Kasumi-1 (cell line): ENCODE data around the gene PREP.
"Not testable (repeated sequence)": the region's sequence is repeated elsewhere in the genome, so short reads cannot be mapped to it uniquely, and the experiment has no call there.

Source experiments
- DNase-seq, 2 experiments: peaks; one replicate each; lab custom pipeline; 2025; lab: John Stamatoyannopoulos, UW

PREP gene

GRCh38 chr6:105344881-105345370, 58.0 kb downstream of the PREP start:
- DNase-seq: no peak

DNA sequence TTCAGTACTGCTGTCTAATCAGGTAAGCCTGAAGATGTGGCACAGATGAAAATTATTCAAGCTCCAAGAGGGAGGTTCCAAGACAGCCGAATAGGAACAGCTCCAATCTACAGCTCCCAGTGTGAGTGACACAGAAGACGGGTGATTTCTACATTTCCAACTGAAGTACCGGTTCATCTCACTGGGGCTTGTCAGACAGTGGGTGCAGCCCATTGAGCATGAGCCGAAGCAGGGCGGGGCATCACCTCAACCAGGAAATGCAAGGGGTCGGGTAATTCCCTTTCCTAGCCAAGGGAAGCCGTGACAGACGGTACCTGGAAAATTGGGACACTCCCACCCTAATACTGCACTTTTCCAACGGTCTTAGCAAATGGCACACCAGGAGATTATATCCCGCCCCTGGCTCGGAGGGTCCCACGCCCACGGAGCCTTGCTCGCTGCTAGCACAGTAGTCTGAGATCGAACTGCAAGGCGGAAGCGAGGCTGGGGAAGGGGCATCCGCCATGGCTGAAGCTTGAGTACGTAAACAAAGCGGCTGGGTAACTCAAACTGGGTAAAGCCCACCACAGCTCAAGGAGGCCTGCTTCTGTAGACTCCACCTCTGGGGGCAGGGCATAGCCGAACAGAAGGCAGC, 64.4 kb downstream of the PREP start:
- not testable (repeated sequence) for DNase-seq

GRCh38 chr6:105336986-105337385, 65.9 kb downstream of the PREP start:
- DNase-seq: no peak

DNA sequence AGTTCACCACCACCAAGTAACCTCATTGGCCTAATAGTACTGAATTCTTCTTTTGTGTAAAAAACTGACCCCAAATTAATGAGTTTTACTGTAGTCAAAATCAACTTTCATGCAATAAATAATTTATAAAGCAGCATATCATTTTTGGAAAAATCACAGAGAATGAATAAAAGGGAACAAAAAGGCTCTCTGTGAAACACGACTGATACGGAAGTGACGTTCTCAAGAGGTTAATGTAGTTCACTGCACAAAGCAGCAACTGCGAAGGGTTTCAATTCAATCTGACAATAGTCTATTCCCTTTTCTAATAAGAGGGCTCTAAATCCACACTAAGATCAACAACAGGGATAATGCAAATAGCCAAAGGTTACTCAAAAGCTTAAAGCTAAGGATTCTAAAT, 70.3 kb downstream of the PREP start:
- DNase-seq: no peak

DNA sequence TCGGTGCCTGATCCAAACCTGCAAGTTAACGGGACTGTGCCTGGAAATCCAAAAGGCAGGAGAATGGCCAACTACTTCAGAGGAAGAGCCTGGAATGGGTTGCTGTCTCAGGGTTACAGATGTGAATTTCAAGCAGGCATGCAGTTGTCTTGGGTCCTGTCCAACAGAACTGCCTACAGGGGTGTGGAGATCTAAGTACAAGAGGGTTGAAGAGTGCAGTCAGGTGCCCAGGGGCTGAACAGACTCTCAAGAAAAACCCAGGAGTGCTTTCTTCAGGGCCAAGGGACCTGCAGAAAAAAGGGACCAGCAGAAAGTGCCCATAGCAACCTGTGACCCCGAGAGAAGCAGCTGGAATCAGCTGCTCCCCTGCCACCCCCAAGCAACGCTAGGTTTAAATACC, 71.0 kb downstream of the PREP start:
- no peak for DNase-seq

DNA sequence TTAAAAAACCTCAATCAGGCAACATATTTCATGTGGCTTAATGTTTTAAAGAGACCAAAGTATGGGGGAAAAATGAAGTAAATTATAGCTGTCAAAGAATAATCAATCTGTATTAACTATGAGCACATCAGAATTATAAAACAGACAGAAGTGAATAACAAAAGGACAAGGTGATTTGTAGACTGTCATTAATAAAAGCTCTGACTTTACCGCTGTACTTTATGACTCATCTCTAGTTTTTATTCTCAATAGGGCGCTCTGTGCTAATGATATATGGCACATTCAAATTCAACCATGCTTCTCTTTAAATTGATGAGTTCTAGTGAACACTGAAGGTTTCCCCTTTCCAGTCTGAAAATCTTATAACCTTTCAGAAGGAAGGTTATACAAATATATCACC, 72.0 kb downstream of the PREP start:
- DNase-seq: no peak

DNA sequence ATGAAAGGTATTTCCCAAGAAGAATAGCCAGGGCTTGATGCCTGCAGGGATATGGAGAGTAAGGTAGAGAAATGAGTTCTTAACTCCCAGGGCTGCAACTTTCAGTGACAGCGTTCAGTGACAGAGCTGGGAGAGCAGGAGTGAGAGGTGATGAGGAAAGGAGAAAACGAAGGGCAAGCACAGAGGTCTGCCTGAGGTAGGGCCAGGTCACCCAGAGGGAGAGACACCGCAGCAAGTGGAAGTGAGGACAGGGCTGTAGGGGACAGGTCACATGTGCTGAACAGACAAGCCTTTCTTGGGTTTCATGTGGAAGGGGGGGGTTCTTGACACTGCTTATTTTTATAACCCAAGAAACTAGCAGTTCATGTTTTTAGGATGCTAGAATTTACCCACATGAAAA, 72.5 kb downstream of the PREP start:
- DNase-seq: no peak

DNA sequence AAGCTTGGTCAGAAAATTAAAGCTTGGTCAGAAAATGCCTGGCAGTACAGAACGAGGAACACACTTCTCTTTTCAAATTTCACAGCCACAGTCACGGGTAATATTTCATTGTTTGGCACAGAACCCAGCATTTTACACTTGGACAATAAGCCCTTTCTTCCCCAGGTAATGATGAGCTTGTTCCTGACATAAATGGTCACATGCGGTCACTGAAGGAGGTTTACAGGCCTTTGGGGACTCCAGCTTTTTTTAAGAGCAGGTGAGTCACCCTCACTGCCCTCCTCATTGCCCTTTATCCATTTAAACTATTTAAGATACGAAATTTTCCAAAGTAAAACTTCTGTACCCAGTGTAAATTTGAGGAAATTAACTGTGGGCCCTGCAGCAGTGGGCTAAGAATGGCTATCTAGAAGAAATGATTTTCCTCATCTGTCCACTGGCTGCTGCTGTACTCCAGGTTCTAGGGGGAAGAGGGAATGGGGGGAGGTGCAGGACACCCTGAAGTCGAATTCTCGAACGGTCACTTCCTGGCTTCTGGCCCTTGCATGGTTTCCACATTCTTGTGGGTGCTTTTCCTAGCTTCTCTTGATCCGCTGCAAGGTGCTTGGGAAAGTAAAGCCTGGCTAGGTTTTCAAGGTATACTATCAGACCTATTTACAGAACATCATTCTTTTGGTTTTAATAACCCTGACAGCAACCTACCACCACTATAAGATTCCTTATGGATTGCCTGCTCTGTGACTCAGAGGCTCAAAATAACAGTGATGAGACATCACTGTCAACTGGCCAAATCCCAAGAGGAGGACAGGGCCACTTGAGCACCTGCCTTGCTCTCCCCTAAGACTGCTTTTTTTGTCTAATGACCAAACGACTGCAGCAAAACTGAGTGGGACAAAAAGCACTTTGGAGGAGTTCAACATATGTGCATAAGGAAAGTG, 75.8 kb downstream of the PREP start:
- DNase-seq: no peak

GRCh38 chr6:105326216-105326615, 76.7 kb downstream of the PREP start:
- DNase-seq: no peak

- DNase-seq: no peak
Observed at GRCh38 chr6:105324386-105324950, 78.4 kb downstream of the PREP start.

- DNase-seq: no peak
Observed at GRCh38 chr6:105322499-105323225, 80.2 kb downstream of the PREP start.

GRCh38 chr6:105321728-105322127, 81.2 kb downstream of the PREP start:
- DNase-seq: no peak

DNA sequence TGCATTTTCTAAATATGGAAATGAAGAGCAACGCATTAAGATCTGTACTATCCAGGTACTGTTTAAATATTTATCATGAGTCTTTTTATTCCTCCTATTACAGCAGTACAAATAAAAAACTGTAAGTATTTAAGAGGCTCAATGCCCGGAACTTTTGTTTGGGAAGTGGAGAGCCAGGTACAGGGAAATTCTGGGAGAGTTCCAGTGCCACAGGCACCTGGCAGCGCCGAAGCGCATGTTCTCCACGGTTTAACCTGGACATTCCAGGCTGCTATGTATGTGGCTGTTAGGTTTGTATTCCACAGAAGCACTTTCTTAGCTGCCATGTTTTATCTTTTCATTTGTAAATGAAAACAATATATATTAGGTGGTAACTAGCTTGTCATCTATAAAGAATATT, 81.7 kb downstream of the PREP start:
- no peak for DNase-seq

GRCh38 chr6:105320765-105321164, 82.1 kb downstream of the PREP start:
- no peak for DNase-seq

DNA sequence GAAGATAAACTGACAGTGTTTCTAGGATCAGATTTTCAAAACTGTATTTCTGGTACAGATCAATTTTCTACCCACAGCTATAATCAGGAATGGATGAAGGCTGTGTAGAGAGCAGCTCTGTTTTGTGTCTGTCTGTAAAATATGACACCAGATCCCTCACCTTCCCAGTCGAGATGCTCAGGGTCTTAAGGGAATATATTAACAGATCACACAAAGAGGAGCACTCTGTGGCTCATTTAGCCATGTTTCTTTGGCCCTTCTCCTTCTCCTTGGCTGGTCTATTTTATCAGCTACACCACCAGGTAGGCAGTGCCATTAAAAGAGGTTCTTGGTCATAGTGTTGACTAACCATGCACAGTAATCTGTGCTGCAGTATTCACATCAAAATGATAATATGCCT, 82.6 kb downstream of the PREP start:
- no peak for DNase-seq

DNA sequence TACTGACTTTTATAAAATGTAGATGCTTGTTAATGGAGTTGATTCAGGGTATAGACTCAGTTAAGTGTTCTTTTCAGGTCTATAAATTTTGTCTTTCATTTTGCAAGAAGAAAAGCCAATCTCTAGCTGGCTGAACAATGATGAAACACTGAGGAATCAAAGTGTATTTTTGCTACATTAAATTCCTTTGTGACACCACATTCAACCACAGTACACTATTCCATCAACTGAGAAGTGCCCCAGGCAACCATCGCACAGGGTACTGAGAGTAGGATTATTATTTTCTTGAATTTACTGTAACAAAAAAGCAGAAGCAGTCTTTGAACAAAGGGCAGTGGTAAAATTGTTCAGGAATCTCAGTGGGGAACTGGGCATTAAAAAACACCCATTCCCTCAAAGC, 83.6 kb downstream of the PREP start:
- DNase-seq: no peak

- DNase-seq: no peak
Observed at GRCh38 chr6:105318660-105319059, 84.2 kb downstream of the PREP start.

- DNase-seq: no peak
Observed at GRCh38 chr6:105317607-105318533, 85.0 kb downstream of the PREP start.

GRCh38 chr6:105313211-105313610, 89.7 kb downstream of the PREP start:
- DNase-seq: no peak

GRCh38 chr6:105310947-105311346, 91.9 kb downstream of the PREP start:
- no peak for DNase-seq

DNA sequence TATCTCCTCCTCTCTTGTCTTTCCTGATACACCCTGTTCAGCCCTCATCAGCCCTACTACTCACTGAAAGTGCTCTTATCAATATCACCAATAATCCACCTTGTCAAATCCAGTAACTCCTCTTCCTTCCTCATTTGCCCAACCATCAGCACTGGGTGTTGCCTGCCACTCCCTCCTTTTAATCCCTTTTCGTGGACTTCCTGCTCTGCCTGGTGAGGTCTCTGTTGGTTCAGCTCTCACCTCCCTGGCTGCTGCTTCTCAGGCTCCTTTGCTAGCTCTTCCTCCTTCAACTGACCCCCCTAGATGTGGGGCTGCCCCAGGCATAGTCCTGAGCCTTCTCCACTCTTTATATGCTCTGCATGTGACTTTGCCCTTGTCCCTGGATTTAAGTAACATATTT, 92.5 kb downstream of the PREP start:
- DNase-seq: no peak
